HUES64 (cell line): ENCODE measurements around the gene CDH4.

Source experiments
- H3K27ac ChIP-seq: 2 replicates; pipeline ENCODE4 v1.7.0; 2013; ENCODE audit warnings: low read depth, low read length, inconsistent platforms
- H3K27me3 ChIP-seq: 2 replicates; pipeline ENCODE4 v1.6.1; 2013; ENCODE audit warnings: mild to moderate bottlenecking, low read length; ENCODE audit not compliant: insufficient read depth
- H3K36me3 ChIP-seq: 2 replicates; pipeline ENCODE4 v1.6.1; 2013; ENCODE audit warnings: mild to moderate bottlenecking, low read length; ENCODE audit not compliant: insufficient read depth
- H3K4me1 ChIP-seq: 2 replicates; pipeline ENCODE4 v1.6.1; 2013; ENCODE audit warnings: mild to moderate bottlenecking, low read length, moderate library complexity; ENCODE audit not compliant: insufficient read depth
- H3K4me3 ChIP-seq: 2 replicates; pipeline ENCODE4 v1.5.1; 2013; ENCODE audit warnings: mild to moderate bottlenecking, low read length, moderate library complexity
- H3K9ac ChIP-seq: 2 replicates; pipeline ENCODE4 v1.6.1; 2013; ENCODE audit warnings: mild to moderate bottlenecking, low read depth, low read length
- H3K9me3 ChIP-seq: 2 replicates; pipeline ENCODE4 v1.6.1; 2013; ENCODE audit warnings: low read depth, low read length; ENCODE audit not compliant: insufficient read depth
- WGBS: fragments of 150-250, 120-280 bp; methylation state at CpG from one replicate; pipeline ENCODE4 v1.1.7; 2013; ENCODE audit warnings: missing lambda C conversion rate; 5-methylcytosine and 5-hydroxymethylcytosine counted together

Gene CDH4

GRCh38 chr20:61760321-61760720 is 508.3 kb downstream of the CDH4 start:
- 94% methylated on average over 11 of the region's 11 CpGs for whole genome bisulfite sequencing
- no peak overlapping the region for H3K4me3 ChIP-seq
- no peaks in the 10 kb centered on the region for H3K27me3 ChIP-seq
- no peak overlapping the region for H3K9ac ChIP-seq
- no peak overlapping the region for H3K27ac ChIP-seq
- H3K9me3 ChIP-seq: no peaks in the 10 kb centered on the region
- no peaks in the 10 kb centered on the region for H3K36me3 ChIP-seq
- no peaks in the 10 kb centered on the region for H3K4me1 ChIP-seq

GRCh38 chr20:61760731-61761130 is 508.7 kb downstream of the CDH4 start:
- H3K4me1 ChIP-seq: no peaks in the 10 kb centered on the region
- H3K9ac ChIP-seq: no peak overlapping the region
- 89% methylated on average over 6 of the region's 7 CpGs for WGBS
- no peak overlapping the region for H3K27ac ChIP-seq
- H3K9me3 ChIP-seq: no peaks in the 10 kb centered on the region
- no peaks in the 10 kb centered on the region for H3K27me3 ChIP-seq
- no peaks in the 10 kb centered on the region for H3K36me3 ChIP-seq
- H3K4me3 ChIP-seq: no peak overlapping the region

GRCh38 chr20:61761453-61762166 is 509.5 kb downstream of the CDH4 start:
- no peaks in the 10 kb centered on the region for H3K27me3 ChIP-seq
- WGBS: 91% methylated on average over 25 of the region's 25 CpGs
- no peaks in the 10 kb centered on the region for H3K4me1 ChIP-seq
- no peaks in the 10 kb centered on the region for H3K9me3 ChIP-seq
- no peak overlapping the region for H3K4me3 ChIP-seq
- H3K36me3 ChIP-seq: no peaks in the 10 kb centered on the region
- no peak overlapping the region for H3K9ac ChIP-seq
- H3K27ac ChIP-seq: no peak overlapping the region

GRCh38 chr20:61762167-61762710 is 510.2 kb downstream of the CDH4 start:
- Histone ChIP-seq H3K4me1 (no peaks in the 10 kb centered on the region), H3K4me3 (no peak overlapping the region), H3K36me3 (no peaks in the 10 kb centered on the region), H3K9me3 (no peaks in the 10 kb centered on the region), H3K27ac (no peak overlapping the region), H3K9ac (no peak overlapping the region), H3K27me3 (no peaks in the 10 kb centered on the region)
- WGBS: 94% methylated on average over 7 of the region's 7 CpGs

GRCh38 chr20:61762886-61763739 is 511.1 kb downstream of the CDH4 start:
- Histone ChIP-seq H3K9ac (no peak overlapping the region), H3K27ac (no peak overlapping the region), H3K4me3 (no peak overlapping the region), H3K27me3 (no peaks in the 10 kb centered on the region), H3K4me1 (no peaks in the 10 kb centered on the region), H3K9me3 (no peaks in the 10 kb centered on the region), H3K36me3 (no peaks in the 10 kb centered on the region)
- 93% methylated on average over 20 of the region's 20 CpGs for WGBS

GRCh38 chr20:61763740-61764400 is 511.8 kb downstream of the CDH4 start:
- Histone ChIP-seq H3K27ac (no peak overlapping the region), H3K4me1 (no peaks in the 10 kb centered on the region), H3K9ac (no peak overlapping the region), H3K9me3 (no peaks in the 10 kb centered on the region), H3K36me3 (no peaks in the 10 kb centered on the region), H3K27me3 (no peaks in the 10 kb centered on the region), H3K4me3 (no peak overlapping the region)
- WGBS: 94% methylated on average over 15 of the region's 18 CpGs

- 81% methylated on average over 17 of the region's 17 CpGs for WGBS
- Histone ChIP-seq H3K27me3 (no peaks in the 10 kb centered on the region), H3K4me1 (no peaks in the 10 kb centered on the region)
Measured at GRCh38 chr20:61764471-61765025, 512.5 kb downstream of the CDH4 start.

GRCh38 chr20:61765081-61765870 is 513.2 kb downstream of the CDH4 start:
- no peak overlapping the region for H3K9ac ChIP-seq
- no peaks in the 10 kb centered on the region for H3K9me3 ChIP-seq
- no peak overlapping the region for H3K4me3 ChIP-seq
- H3K27ac ChIP-seq: no peak overlapping the region
- no peaks in the 10 kb centered on the region for H3K36me3 ChIP-seq
- 92% methylated on average over 16 of the region's 16 CpGs for WGBS
- H3K4me1 ChIP-seq: no peaks in the 10 kb centered on the region
- H3K27me3 ChIP-seq: no peaks in the 10 kb centered on the region

More at GRCh38 chr20:61764471-61765025, 512.5 kb downstream of the CDH4 start:
- H3K9ac ChIP-seq: no peak overlapping the region
- no peak overlapping the region for H3K27ac ChIP-seq
- H3K9me3 ChIP-seq: no peaks in the 10 kb centered on the region
- no peak overlapping the region for H3K4me3 ChIP-seq
- H3K36me3 ChIP-seq: no peaks in the 10 kb centered on the region

- Histone ChIP-seq H3K9me3 (no peaks in the 10 kb centered on the region), H3K4me3 (no peak overlapping the region), H3K4me1 (no peaks in the 10 kb centered on the region), H3K9ac (no peak overlapping the region), H3K27ac (no peak overlapping the region), H3K27me3 (no peaks in the 10 kb centered on the region), H3K36me3 (no peaks in the 10 kb centered on the region)
- 83% methylated on average over 12 of the region's 12 CpGs for WGBS
Measured at GRCh38 chr20:61765871-61766654, 514.0 kb downstream of the CDH4 start.
